IMR-90 (cell line): ENCODE measurements around the gene DCUN1D3.

ENCODE experiments used
- BHLHE40 ChIP-seq: fragments of 150-350 bp; IDR thresholded peaks from 2 replicates; pipeline ENCODE4 v1.6.1; 2016; ENCODE audit warnings: mild to moderate bottlenecking, low read depth, low read length
- MXI1 ChIP-seq: IDR thresholded peaks from 2 replicates; pipeline ENCODE4 v1.6.1; 2012; ENCODE audit warnings: low read depth, mild to moderate bottlenecking, low read length, moderate library complexity, borderline replicate concordance
- POLR2A ChIP-seq: IDR thresholded peaks from 2 replicates; pipeline ENCODE4 v1.6.1; 2012; ENCODE audit warnings: mild to moderate bottlenecking, low read depth, low read length
- RAD21 ChIP-seq: IDR thresholded peaks from 2 replicates; pipeline ENCODE4 v1.6.1; 2012; ENCODE audit warnings: low read length, improper control_type of control experiment
- TF ChIP-seq, protein P1 (sequence below): conservative IDR thresholded peaks from 2 replicates; pipeline ENCODE4 v1.5.1; 2012; ENCODE audit warnings: mild to moderate bottlenecking, low read depth, low read length, improper control_type of control experiment

DNA sequence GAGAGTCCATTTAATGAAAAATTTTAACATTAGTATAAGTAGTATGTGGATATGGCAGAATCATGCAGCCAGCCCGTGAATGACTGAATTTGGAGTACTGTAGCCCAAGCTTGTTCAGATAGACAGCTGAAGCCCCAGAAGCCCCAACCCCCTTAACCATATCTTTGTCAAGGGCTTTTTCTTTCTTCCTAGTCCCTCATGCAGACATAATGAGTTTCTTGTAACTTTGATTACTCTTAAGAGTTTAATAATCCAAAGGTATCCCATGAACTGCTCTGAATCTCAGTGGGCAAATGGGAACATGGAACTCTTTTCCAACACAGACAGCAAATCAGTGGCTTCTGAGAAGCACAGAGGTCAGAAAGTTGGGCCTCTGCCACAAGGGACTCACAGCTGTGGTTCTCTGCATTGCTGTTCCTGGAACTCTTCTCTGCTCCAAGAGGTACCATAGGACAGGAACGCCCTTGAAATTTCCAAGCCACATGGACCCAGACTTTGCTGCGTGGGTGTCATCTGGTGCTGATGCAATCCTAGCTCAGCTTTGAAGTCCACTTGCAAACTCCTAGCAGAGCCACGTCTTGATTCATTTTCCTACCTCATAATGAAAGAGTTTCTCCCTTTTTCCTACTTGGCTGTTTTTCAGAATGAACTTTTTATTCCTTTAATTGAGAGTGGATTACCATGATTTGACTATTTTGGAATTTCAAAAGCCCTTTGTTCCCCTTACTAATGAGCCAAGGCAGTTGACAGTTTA is 18.5 kb upstream of the DCUN1D3 start:
- no peak for TF ChIP-seq BHLHE40
- TF ChIP-seq POLR2A: no peak
- TF ChIP-seq, protein P1, sequence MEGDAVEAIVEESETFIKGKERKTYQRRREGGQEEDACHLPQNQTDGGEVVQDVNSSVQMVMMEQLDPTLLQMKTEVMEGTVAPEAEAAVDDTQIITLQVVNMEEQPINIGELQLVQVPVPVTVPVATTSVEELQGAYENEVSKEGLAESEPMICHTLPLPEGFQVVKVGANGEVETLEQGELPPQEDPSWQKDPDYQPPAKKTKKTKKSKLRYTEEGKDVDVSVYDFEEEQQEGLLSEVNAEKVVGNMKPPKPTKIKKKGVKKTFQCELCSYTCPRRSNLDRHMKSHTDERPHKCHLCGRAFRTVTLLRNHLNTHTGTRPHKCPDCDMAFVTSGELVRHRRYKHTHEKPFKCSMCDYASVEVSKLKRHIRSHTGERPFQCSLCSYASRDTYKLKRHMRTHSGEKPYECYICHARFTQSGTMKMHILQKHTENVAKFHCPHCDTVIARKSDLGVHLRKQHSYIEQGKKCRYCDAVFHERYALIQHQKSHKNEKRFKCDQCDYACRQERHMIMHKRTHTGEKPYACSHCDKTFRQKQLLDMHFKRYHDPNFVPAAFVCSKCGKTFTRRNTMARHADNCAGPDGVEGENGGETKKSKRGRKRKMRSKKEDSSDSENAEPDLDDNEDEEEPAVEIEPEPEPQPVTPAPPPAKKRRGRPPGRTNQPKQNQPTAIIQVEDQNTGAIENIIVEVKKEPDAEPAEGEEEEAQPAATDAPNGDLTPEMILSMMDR: no peak
- no peak for TF ChIP-seq MXI1
- no peak for TF ChIP-seq RAD21
